Jurkat, Clone E6-1 (cell line): Measurements from ENCODE around the gene DCC.

Experiments
- DNase-seq: peaks from one replicate; pipeline ENCODE4 v3.0.0-alpha.2; 2011; ENCODE audit warnings: low read depth, low spot score
- H3K4me3 ChIP-seq: 2 replicates; pipeline ENCODE4 v1.5.1; 2011; ENCODE audit warnings: mild to moderate bottlenecking, low read length, control low read depth, moderate library complexity

DCC gene

DNA sequence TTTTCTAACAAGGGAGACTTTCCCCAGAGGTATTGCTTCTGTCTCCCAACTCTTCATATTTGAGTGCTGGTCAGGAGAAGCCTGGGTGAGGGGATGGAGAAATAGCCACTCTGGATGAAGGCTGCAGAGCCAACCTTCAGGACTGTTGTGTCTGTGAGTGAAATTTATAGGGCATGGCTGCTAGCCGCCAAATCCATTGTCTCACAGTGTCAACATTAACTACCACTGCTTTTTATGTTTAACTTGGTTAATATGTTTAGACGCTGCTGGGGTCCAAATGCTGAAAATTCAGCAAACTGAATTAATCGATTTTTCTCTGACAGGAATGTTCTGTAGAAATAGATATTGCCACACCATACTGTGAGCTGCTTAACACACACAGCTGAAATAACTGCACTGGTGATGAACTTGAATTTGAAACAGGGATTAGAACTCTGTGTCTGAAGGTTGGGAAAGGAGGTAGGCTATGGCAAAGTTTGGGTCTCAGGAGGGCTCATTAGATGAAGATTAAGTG, 281.0 kb downstream of the DCC start:
- no peak overlapping the region for H3K4me3 ChIP-seq
- no peak for DNase-seq

DNA sequence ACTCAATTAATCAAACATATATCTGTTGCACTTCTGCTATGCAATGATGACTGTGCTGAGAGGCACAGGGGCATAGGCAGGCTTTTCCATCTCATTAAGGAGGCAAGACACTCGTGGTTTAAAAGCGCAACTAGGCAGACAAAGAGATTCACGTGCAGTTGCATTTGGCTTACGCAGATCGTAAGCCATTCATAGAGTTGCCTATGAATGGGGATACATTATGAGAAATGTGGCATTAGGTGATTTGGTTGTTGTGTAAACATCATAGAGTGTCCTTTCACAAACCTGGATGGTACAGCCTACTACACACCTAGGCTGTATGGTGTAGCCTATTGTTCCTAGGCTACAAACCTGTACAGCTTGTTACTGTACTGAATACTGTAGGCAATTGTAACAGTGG, 284.7 kb downstream of the DCC start:
- no peak for DNase-seq
- H3K4me3 ChIP-seq: no peak overlapping the region

DNA sequence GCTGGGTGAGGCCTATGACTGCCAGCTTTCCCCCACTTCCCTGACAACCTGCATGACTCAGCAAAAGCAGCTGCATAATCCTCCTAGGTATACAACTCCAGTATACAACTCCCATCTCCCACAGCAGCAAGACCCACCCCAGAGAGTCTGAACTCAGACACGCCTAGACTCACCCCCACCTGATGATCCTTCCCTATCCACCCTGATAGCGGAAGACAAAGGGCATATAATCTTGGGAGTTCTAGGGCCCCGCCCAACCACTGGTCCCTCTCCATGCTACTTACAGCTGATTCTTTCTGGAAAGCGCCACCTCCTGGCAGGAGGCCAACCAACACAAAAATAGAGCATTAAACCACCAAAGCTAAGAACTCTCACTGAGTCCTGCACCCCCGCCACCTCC, 296.5 kb downstream of the DCC start:
- H3K4me3 ChIP-seq: no peak overlapping the region
- peak; percentile 19 for DNase-seq

DNA sequence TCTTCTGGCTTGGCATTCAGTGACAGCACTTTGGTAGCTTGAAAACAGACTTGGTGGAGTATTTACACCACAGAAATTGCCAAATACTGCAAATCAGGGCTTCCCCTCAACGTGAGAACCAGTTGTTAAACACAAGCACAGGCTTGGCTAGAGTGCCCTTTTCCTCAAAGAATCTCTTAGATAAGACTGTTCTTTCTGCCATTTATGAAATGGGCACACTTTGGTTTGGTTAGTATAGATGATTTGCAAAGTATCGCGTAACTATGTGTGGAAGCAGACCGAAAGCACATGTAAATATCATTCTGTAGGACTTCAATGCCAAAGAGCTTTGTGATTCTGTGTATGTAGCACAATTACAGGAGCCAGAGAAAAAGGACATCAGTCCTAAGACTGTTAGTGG, 308.2 kb downstream of the DCC start:
- no peak overlapping the region for H3K4me3 ChIP-seq
- DNase-seq: no peak

DNA sequence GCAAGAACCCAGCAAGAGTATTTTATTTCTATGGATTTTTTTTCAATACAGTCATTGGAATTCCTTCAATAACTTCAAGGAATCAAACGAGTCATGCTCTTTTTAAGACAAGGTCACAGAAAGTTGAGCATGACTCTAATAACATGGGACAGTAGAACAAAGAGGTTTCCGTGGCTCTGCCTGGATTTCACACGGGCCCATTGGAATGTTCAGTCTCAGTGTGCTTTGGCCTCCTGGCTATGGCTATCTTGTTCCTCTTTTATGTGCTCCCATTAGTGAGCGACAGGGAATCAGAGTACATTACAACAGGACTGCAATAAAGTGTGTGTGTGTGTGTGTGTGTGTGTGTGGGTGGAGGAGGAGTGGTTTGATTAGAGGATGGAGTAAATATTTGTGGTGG, 312.4 kb downstream of the DCC start:
- H3K4me3 ChIP-seq: no peak overlapping the region
- DNase-seq: no peak

DNA sequence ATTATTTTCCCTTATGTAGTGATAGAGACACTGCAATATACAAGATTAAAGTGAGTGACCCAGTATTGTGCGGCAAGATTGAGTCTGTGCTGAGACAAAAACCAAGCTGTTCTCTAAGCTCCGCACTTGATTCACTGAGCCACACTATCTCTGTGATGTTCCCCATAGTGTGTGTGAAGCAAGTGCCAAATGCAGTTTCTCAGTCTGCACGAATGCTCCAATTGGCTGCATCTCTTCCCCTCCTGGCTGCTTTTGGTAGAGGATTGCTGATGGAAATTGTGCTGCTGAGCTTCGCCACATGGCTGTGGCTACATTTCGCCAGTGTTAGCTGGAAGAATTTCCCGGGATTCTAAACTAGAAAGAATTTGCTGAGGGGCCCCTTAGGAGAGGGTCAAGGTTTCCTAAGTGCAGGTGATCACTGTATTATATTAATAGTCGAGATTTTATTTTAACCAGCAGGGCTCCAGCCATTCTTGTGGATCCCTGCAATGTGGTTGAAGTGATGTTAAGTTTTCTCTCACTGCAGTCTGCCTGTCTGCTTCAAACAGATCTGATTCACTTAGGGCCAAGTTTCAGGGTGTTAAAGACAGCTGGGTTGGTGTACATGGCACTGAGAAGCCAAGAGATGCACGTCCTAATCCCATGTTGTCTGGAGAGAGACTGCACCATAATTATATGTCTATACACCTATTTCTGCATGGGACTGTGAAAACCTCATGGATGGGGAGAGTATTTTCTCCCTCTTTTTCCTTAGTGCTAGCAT, 317.2 kb downstream of the DCC start:
- no peak overlapping the region for H3K4me3 ChIP-seq
- no peak for DNase-seq

DNA sequence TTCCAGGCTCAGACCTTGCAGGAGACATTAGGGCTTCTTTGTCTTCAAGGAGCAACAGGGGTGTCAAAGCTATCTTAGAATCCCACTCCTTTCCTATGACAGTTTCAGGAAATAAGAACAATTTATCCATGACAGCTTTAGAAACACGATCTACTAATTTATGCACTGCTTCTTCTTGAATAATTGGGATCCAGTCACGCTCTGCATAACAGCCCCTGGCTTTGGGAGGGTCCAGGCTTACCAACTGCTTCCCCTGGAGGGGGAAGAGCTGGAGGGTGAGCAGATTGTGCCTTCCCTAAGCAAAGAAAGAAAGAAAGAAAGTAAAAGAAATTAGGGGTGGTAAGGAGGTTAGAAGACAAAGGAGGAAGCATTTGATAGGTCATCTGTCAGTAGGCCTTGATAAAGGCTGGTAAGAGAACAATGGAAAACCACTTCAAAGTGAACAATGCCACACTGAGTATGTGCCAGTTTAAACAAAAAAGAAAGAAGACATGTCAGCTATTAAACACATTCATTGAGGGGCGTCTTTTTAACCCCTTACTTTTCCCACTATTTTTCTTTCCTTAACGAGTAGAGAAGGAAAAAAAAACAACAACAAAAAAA, 327.6 kb downstream of the DCC start:
- no peak overlapping the region for H3K4me3 ChIP-seq
- peak; percentile 8 for DNase-seq

DNA sequence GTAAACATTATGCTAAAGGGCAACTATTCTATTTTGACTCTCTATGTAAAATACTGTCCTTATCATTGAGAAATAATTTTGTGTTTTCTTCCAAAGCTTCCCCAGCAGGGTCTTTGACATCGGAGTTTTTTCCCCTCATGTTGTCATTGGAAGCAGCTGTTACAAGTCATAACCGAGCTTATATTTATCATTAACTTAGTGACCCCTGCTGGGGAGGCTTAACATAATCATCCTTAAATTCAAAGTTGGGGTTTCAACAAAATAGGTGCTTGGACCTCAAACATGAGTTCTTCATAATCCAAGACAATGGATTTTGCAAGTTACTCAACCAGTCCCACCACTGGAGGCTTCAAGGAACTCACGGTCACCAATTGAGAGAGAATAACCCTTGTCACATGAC, 330.9 kb downstream of the DCC start:
- no peak overlapping the region for H3K4me3 ChIP-seq

DNA sequence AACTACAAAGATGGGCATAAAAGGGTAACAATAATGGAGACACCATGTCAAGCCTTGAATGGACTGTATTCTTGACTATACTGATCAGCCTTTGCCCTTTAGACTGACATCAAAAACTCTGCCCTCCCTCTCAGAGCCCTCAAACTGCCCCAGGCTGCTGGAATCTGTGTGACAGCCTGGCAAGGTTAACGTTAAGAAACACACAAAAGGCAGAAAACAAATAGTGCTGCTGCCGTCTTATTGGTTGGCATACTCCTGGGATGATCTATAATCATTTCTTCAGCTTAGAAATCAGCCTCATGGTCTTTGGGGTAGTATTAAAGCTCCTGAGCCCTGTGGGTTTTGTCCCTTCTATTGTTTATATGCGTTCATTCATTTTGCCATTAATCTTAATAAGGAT, 338.0 kb downstream of the DCC start:
- no peak overlapping the region for H3K4me3 ChIP-seq
- no peak for DNase-seq

More for the DNA sequence above, 330.9 kb downstream of the DCC start:
- DNase-seq: peak; percentile 16

DNA sequence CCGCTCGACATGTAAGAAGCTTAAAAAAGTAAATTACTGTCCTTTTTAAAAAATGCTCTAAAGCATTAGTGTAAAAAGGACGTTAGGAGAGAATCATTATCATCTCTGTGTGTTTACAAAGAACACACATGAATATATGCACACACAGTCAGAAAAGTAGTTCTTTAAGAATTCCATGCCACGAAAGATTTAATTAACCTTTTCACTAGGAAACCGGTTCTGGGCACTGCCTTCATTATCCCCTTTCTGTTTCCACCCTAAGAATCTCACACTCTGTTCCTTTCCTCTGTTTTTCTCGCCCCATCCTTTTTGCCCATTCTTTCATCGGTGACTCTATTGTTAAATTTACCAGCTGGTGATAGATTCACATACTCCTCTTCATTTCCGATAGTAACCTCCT, 338.6 kb downstream of the DCC start:
- no peak overlapping the region for H3K4me3 ChIP-seq
- no peak for DNase-seq

DNA sequence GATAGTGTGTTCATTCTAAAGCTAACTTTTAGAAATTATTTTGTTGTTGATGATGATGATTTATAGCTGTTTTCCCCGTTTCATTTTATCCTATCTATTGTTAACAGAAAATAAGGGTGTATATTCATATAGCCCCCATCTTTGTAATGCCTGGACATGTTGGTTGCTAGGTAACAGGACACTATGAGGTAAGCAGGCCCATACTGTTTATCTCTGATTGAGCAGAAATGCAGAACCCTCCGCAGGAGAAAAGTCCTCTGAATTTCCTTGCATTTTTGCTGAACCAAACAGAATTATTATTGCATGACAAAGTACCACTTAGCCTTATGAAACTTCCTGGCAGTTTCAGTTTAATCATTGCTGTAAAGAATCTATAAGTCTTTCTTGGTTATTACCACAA, 339.4 kb downstream of the DCC start:
- no peak for DNase-seq
- H3K4me3 ChIP-seq: no peak overlapping the region

DNA sequence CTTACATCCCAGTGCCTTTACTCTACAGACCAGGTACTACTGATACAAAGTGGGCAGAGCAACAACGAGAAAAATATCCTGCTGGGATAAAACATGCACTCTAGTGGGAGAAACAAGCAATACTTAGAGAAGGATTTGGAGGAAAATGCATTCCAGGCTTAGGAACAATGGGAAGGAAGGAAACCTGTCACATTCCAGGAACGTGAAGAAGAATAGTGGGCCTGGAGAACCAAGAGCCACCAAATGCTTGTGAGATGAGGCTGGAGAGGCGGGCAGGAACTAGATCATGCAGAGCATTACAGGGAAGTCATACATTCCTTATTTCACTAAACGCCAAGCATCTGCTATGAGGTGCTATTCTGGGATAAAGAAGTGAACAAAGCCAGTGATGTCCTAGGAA, 342.3 kb downstream of the DCC start:
- H3K4me3 ChIP-seq: no peak overlapping the region
- DNase-seq: no peak

DNA sequence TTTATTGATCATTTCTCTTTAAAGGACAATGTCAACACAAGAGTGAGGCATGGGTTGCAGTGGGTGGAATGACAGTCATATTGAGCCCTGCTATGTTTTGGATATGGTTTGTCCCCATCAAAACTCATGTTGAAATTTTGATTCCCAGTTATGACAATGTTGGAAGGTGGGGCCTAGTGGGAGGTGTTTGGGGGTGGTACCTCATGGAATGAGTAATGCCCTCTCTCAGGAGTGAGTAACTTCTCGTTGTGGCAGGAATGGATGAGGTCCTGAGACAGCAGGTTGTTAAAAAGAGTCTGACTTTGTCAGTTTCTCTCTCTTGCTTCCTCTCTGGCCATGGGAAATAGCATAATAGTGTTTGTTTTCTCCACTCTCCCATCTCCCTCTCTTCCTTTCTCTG, 345.3 kb downstream of the DCC start:
- no peak for DNase-seq
- no peak overlapping the region for H3K4me3 ChIP-seq

DNA sequence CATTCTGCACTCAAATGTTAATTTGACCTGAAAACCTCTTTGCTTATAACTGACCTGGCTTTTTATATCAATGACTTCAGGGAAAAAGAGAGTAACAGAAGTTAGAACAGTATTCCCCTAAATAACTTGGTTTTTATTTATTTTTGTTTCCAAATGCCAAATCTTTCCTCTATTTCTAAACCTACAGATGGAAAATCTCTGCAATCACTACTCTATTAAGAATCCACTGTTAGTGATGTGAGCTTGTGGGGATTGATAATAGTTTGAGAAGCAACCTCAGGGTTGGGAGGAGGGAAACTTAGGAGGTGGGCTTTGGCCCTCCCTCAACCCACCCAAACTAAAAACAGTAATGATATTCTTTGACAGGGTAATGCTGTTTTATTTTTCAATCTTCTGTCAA, 351.8 kb downstream of the DCC start:
- no peak for DNase-seq
- no peak overlapping the region for H3K4me3 ChIP-seq

DNA sequence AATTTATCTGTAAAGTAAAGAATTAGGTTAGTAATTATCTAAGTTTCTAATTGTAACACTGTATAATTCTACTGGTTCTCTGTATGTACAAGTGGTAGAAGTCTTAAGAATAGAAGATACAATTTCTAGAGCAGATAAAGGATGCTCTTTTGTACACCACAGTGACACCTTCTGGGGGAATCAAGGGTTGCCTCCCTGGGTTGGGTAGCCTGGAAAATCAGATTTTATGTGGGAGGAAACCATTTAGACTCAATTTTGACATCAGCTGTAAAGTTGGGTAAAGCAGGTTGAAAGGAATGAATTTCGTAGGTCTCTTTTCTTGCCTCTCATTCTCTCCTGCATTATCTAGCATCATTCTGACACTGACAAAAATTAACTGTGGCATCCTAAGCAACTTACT, 354.8 kb downstream of the DCC start:
- no peak for DNase-seq
- no peak overlapping the region for H3K4me3 ChIP-seq

DNA sequence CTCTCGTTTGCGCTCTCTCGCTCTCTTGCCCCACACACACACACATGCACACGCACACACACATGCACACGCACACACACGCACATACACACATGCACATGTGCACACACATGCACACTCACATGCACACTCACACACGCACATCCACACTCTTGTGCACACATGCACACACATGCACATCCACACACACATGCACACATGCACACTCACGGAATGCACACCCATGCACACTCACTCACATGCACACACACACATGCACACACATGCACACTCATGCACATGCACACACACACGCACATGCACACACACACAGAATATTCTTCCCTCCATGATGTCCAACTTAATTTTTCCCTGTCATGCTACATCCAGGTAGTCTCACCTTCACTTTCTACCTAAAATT, 360.1 kb downstream of the DCC start:
- DNase-seq: no peak
- no peak overlapping the region for H3K4me3 ChIP-seq

DNA sequence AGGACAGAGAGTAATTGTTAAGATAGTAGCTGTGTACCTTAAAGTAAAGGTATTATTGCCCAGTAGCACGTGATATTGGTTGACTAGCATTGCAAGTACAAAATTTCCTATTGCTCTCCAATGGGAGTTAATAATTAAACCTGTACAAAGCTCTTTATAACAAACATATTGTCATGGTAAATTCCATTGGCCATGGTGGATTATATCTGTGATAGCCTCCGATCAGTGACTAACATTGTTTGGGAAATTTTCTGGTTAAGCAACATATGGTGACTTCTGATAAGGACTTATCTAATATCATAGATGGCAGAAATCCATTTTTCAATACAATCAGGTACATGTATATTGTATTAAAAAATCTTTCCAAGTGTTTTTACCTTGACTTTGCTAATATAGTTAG, 360.8 kb downstream of the DCC start:
- no peak for DNase-seq
- H3K4me3 ChIP-seq: no peak overlapping the region

DNA sequence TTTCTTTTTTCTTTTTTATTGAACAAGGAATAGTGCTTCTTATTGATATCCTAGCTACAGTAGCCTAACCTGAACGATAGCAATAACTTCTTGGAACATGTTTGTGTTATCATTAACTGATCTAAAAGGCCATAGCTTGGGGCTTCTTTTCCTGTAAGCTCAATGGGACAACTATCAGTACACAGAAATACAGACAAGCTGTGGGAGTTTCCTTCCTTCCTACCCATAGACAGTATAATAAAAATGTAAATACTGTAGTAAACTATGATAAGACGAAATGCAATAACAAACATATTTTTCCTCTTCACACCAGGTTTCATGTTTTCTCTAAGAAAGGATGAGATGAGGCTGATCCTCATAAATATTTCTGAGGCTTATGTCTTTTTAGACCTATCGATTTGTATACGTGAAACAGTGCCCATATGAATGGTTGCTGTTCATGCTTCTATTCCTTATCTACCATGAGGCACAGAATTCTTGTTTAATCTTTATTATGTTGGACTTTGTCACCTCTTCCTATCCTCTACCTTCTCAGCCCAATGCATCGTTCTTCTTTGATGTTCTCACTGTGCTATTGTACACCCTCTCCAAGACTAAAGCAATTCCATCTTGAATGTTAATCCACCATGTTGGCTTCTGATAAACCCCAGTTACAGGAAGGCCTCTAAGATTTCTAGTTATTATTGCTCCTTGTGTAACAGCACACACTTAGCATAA, 361.4 kb downstream of the DCC start:
- no peak overlapping the region for H3K4me3 ChIP-seq
- DNase-seq: no peak

DNA sequence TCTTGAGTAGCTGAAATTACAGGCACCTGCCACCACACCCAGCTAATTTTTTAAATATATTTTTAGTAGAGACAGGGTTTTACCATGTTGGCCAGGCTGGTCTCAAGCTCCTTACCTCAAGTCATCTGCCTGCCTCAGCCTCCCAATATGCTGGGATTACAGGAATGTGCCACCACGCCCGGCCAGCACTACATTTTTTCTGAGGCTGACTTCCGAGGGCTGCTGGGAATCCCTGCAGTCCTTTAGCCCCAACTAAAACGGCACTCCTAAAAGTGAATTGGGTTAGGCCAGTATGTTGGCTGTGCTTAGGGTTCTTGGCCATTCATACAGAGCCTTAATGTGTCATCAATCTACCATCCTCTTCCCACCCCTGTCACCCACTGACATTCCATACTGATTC, 375.4 kb downstream of the DCC start:
- H3K4me3 ChIP-seq: no peak overlapping the region
- DNase-seq: no peak

DNA sequence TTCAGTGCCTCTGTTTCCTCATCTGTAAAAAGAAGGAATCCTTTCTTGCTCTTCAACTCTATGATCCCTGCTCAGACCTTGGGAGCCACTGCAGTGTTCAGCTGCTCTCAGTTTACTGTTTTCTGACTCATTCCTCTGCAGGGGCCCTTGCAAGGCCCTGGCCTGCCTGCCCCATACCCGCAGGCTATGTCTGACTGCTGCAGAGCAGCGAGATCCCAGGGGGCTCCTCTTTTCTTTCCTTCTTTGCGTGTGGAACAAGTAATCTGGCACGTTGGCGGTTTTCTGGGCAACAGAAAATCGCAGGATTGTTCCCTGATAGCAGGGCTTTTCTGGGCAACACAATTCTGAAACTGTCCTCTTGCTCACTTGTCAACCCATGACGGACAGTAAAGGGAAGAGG, 376.0 kb downstream of the DCC start:
- H3K4me3 ChIP-seq: no peak overlapping the region
- no peak for DNase-seq
